NCI-H2196 treated with DMSO at 0.1 percent for 48 hours (cell line): ENCODE measurements around the gene HSPBAP1.
"Not testable (repeated sequence)": the region's sequence is repeated elsewhere in the genome, so short reads cannot be mapped to it uniquely, and the experiment has no call there.

Experiments
- DNase-seq: peaks from one replicate; lab custom pipeline; 2025; ENCODE audit not compliant: unreplicated experiment; lab: John Stamatoyannopoulos, UW

The HSPBAP1 gene

GRCh38 chr3:122743581-122744120, 50.0 kb downstream of the HSPBAP1 start:
- DNase-seq = no peak

DNA sequence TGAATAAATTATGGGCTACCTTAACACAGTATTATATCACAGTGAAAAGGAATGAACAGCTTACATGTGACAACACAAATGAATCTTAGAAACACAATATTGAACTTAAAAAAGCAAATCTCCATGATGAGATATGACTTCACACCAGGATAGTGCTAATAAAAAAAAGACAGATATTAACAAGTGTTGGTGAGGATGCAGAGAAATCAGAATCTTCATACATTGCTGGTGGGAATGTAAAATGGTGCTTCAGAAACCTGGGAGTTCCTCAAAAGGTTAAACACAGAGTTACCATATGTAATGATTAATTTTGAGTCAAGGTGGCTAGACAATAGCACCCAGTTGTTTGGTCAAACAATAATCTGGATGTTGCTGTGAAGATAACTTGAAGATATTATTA, 51.4 kb downstream of the HSPBAP1 start:
- DNase-seq = no peak

GRCh38 chr3:122739172-122739571, 54.5 kb downstream of the HSPBAP1 start:
- no peak for DNase-seq

GRCh38 chr3:122732682-122733525, 60.7 kb downstream of the HSPBAP1 start:
- DNase-seq = not testable (repeated sequence)

GRCh38 chr3:122730240-122730639, 63.4 kb downstream of the HSPBAP1 start:
- no peak for DNase-seq

- DNase-seq = no peak
These were observed 64.7 kb downstream of the HSPBAP1 start for GRCh38 chr3:122728756-122729514.

DNA sequence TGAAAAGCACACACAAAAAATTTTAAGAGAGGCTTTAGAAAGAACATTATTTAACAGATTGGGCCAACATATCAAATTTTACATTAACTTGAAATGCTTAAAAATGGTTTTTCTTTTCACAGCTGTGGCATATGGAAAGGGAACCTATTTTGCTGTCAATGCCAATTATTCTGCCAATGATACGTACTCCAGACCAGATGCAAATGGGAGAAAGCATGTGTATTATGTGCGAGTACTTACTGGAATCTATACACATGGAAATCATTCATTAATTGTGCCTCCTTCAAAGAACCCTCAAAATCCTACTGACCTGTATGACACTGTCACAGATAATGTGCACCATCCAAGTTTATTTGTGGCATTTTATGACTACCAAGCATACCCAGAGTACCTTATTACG, 65.4 kb downstream of the HSPBAP1 start:
- no peak for DNase-seq

GRCh38 chr3:122727766-122728165, 65.9 kb downstream of the HSPBAP1 start:
- DNase-seq = no peak

DNA sequence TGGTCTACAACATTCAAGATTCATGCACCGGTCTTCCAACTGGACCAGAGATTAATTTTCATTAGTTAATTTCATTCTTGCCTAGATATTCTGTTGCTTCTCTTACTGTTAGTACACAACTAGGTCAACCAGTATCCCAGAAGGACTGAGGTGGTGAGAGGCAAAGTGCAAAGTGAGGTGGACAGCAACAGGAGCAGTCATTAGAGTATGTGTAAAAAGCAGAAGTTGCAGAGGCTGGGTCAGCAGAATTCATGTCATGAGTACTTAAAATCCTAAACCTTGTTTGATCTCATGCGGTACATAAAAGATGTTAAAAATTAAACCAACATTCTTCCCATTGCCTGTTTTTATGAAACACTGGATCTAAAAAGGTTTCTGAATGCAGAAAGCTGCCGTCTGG, 66.3 kb downstream of the HSPBAP1 start:
- no peak for DNase-seq

- DNase-seq = no peak
These were observed 68.5 kb downstream of the HSPBAP1 start for GRCh38 chr3:122725106-122725505.

- DNase-seq = no peak
These were observed 74.2 kb downstream of the HSPBAP1 start for GRCh38 chr3:122719273-122719921.

- no peak for DNase-seq
These were observed 77.0 kb downstream of the HSPBAP1 start for GRCh38 chr3:122716667-122717066.

DNA sequence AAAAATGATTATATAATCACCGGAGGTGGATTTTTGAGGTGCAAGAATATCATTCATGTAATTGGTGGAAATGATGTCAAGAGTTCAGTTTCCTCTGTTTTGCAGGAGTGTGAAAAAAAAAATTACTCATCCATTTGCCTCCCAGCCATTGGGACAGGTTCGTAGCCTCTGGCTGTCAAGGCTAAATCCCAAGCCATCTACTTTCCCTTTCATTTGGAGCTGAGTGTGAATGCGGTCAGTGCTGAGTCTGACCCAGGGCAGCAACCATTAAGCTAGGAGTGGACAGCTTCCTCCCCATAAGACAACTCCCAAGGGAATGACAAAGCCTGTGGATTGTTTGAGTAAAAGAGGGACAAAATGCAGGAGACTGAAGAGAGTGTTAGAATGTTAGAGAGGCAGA, 79.4 kb downstream of the HSPBAP1 start:
- no peak for DNase-seq

DNA sequence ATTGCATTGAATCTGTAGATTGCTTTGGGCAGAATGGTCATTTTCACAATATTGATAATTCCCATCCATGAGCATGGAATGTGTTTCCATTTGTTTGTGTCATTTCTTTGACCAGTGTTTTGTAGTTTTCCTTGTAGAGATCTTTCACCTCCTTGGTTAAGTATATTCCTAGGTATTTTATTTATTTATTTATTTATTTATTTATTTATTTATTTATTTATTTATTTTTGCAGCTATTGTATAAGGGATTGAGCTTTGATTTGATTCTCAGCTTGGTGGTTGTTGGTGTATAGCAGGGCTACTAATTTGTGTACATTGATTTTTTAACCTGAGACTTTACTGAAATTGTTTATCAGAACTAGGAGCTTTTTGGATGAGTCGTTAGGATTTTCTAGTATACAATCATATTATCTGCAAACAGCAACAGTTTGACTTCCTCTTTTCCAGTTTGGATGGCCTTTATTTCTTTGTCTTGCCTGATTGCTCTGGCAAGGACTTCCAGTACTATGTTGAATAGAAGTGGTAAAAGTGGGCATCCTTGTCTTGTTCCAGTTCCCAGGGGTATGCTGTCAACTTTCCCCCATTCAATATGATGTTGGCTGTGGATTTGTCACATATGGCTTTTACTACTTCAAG, 82.9 kb downstream of the HSPBAP1 start:
- not testable (repeated sequence) for DNase-seq

DNA sequence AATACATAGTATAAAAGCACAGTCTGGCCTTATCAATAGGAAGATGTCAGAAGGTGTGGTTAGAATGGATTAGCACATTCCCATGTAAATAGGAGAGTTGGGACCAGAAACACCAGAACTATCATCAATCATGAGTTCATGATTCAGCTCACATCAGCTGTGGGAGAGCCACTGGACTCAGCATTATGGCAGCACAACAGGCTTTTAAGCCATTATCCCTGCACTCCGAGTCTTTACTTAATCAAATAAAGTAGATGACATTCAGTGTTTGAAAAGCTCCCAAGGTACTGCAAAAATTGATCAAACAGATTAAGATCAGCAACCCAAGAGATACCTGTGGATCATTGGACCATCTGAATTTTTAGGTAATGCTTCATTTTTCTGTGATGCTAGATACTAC, 88.3 kb downstream of the HSPBAP1 start:
- DNase-seq = no peak

GRCh38 chr3:122700193-122700592, 93.4 kb downstream of the HSPBAP1 start:
- no peak for DNase-seq

GRCh38 chr3:122697952-122698620, 95.5 kb downstream of the HSPBAP1 start:
- DNase-seq = no peak

DNA sequence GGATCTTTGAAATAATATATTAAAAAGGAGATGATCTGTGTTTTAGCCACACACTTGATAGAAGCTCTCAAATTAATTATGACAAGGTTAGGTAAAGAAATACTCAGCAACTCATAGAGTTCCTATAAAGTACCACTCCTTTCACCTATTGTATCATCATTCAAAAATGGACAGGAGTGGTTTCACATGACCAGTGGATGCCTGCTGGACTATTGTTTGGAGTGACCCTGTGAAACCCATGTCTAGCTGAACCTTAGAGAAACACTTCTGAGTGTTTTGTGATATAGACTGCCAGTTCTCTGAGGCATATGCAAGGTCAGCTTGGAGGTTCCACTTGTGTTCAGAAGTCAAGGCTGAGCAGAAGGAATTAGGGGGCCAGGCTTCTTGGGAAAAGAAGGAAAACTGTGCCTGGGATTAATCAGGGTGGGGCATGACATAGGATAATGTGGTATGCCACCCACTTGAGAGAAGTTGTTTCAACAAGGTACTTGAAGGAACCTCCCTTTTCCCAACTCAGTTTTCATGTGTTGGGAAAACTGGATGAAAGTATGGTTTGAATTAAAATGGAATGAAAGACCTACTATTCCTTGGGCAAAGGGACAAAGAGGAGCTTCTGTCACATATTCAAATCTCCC, 97.6 kb downstream of the HSPBAP1 start:
- DNase-seq = no peak

DNA sequence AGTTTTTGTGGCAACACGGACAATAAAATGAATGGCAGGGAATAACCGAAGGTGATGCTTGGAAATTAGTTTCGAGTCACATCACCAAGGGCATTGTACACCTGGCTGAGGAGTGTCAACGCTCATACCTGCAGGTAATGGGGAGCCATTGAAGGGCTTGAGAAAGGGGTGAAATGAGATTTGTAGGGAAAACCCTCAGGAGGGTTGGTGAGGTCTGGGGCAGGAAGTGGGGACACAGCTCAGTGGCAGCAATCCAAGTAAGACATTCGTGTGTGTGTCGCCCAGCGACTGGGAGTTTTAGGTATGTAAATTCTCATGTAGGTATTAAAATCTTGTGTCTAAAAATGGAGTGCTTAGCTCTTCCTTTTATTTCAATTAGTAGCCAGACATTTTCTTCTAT, 98.7 kb downstream of the HSPBAP1 start:
- no peak for DNase-seq

DNA sequence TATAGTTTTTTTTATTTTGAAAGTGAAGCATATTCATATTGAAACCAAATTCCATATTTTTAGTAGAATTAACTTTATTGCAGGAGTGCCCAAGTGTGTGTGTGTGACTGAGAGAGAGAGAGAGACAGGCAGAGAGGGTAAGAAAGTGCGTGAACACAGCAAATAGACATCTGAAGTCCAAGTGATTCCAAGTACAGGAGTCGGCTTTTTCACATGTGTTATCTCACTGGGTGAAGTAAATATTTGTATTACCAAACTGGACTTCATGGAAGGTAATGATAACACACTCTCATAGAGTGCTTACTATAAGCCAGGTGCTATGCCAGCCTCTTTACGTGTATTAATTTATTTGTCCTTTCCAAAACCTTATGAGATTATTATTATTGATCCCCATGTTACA, 101.0 kb downstream of the HSPBAP1 start:
- DNase-seq = no peak
